Vagina (tissue), 2 donors: ENCODE measurements around the gene ADGRL3.

Experiments
- CTCF ChIP-seq, 3 experiments: fragments of 450-650 bp in 2 of 3; fragments of 200-600 bp in 1 of 3; sonication (generic) in 1 of 3; IDR thresholded peaks; one replicate each; pipeline ENCODE4 v1.5.1; 2017 to 2019; ENCODE audit warnings: antibody characterized with exemption in 3 of 3, mild to moderate bottlenecking in 2 of 3, moderate library complexity in 2 of 3
- POLR2AphosphoS5 ChIP-seq, 2 donors: sonication (generic); formaldehyde crosslinking; IDR thresholded peaks; one replicate each; pipeline ENCODE4 v1.9.0; 2017; ENCODE audit warnings: antibody characterized with exemption in 2 of 2, mild to moderate bottlenecking in 2 of 2, low read depth in 1 of 2; ENCODE audit not compliant: insufficient read depth in 1 of 2

DNA sequence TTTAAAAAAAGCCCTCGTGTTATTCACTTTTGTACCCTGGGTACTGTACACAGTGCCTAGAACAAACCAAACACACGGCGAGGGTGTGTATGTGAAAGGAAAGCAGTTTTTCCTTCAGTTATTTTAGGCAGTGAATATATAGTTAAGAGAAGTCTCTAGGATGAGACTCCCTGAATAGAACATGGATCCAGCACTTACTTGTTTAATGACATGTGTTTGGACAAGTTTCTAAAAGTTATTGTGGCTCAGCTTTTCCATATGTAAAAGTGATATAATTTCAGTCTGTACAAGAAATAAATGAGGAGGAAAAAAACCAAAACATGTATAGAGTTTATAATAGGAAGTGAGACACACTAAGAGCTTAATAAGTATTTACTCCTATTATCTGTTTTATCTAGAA is 273.2 kb downstream of the ADGRL3 start:
- TF ChIP-seq POLR2AphosphoS5 (IDR thresholded peaks at IDR 0.05; ENCODE audit: insufficient read depth in 1 of 2, low read depth in 1 of 2) = no peak
- no peak for TF ChIP-seq CTCF (IDR thresholded peaks at IDR 0.05)
